GM12864 (cell line): Measurements from ENCODE around the gene LRGUK.

Experiments used
- DNase-seq: peaks from one replicate; pipeline ENCODE4 v3.0.0-alpha.2; 2011; ENCODE audit warnings: low read depth
- H3K4me3 ChIP-seq: 2 replicates; pipeline ENCODE4 v1.5.1; 2011; ENCODE audit warnings: mild to moderate bottlenecking, low read depth, low read length, control low read depth
- TF ChIP-seq, protein P1 (sequence below): IDR thresholded peaks from 2 replicates; pipeline ENCODE4 v1.5.1; 2011; ENCODE audit warnings: low read depth, mild to moderate bottlenecking, moderate library complexity, low read length, control low read depth, inconsistent platforms; ENCODE audit errors: missing control alignments

LRGUK gene

DNA sequence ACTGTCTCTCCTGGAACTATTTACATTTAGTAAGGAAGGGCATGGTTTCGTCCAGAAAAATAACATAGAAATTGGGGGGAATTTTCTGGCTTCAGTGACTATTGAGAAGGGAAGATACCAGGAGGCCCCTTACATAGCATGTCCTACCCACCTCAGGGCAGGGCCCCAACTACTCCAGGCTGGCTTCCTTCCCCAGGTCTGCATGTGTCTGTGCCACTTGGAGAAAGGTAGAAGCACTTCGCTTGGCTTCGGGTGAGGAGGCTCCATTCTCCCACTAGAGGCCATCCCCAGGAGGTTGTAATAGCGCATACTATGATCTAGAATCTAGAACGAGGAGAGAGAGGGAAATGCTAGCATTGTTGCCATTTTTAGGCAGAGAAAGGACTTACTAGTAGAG lies 14.7 kb downstream of the LRGUK start:
- TF ChIP-seq, protein P1, sequence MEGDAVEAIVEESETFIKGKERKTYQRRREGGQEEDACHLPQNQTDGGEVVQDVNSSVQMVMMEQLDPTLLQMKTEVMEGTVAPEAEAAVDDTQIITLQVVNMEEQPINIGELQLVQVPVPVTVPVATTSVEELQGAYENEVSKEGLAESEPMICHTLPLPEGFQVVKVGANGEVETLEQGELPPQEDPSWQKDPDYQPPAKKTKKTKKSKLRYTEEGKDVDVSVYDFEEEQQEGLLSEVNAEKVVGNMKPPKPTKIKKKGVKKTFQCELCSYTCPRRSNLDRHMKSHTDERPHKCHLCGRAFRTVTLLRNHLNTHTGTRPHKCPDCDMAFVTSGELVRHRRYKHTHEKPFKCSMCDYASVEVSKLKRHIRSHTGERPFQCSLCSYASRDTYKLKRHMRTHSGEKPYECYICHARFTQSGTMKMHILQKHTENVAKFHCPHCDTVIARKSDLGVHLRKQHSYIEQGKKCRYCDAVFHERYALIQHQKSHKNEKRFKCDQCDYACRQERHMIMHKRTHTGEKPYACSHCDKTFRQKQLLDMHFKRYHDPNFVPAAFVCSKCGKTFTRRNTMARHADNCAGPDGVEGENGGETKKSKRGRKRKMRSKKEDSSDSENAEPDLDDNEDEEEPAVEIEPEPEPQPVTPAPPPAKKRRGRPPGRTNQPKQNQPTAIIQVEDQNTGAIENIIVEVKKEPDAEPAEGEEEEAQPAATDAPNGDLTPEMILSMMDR: no peak

GRCh38 chr7:134153493-134154136 lies 26.5 kb downstream of the LRGUK start:
- TF ChIP-seq, protein P1: no peak
- no peak overlapping the region for H3K4me3 ChIP-seq
- DNase-seq: no peak

More for the DNA sequence above, 14.7 kb downstream of the LRGUK start:
- no peak for DNase-seq
- H3K4me3 ChIP-seq: no peak overlapping the region

GRCh38 chr7:134154581-134155130 lies 27.5 kb downstream of the LRGUK start:
- DNase-seq: no peak
- no peak overlapping the region for H3K4me3 ChIP-seq
- TF ChIP-seq, protein P1: no peak

GRCh38 chr7:134155206-134155605 lies 28.1 kb downstream of the LRGUK start:
- TF ChIP-seq, protein P1: no peak
- H3K4me3 ChIP-seq: no peak overlapping the region

GRCh38 chr7:134155871-134156270 lies 28.7 kb downstream of the LRGUK start:
- no peak for DNase-seq
- no peak overlapping the region for H3K4me3 ChIP-seq
- TF ChIP-seq, protein P1: no peak

More at GRCh38 chr7:134155206-134155605, 28.1 kb downstream of the LRGUK start:
- no peak for DNase-seq

DNA sequence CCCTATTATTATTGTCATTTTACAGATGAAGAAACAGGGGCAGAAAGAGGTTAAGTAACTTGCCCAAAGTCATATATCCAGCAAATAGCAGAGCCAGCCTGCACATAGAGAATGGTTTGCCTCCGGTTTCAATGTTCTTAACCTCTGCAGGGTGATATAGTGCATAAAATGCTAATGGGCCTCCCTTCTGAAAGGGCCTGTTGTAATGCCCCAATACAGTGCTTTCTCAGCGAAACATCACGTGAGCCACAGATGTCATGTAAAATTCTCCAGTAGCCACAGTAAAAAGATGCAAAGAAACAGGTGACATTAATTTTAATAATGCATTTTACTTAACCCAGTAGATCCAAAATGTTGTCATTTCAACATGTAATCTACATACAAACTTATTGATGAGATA lies 38.1 kb downstream of the LRGUK start:
- TF ChIP-seq, protein P1: no peak
- DNase-seq: no peak

GRCh38 chr7:134167250-134167649 lies 40.1 kb downstream of the LRGUK start:
- TF ChIP-seq, protein P1: no peak
- no peak overlapping the region for H3K4me3 ChIP-seq
- DNase-seq: no peak

More for the DNA sequence above, 38.1 kb downstream of the LRGUK start:
- H3K4me3 ChIP-seq: no peak overlapping the region
